HepG2 (cell line): Measurements from ENCODE around the gene XPO5. TPM values are rescaled to one million over a fixed set of nuclear protein-coding genes. Genes with fewer than 3 reads are reported as not detected.
A peak's percentile ranks its signal among the peaks of the same experiment; 100 is the strongest.

Experiments
- BRD4 ChIP-seq: sonication (generic); formaldehyde crosslinking; IDR thresholded peaks from 2 replicates; pipeline ENCODE4 v1.4.0; 2020; ENCODE audit warnings: missing genetic modification reagents
- GLMP ChIP-seq: sonication (generic); formaldehyde crosslinking; IDR thresholded peaks from 2 replicates; pipeline ENCODE4 v1.9.0; 2021; ENCODE audit warnings: missing genetic modification reagents, mild to moderate bottlenecking, borderline replicate concordance
- HIC2 ChIP-seq: sonication (generic); formaldehyde crosslinking; IDR thresholded peaks from 2 replicates; pipeline ENCODE4 v1.9.0; 2022; ENCODE audit warnings: low read depth, missing genetic modification reagents
- IRF2 ChIP-seq: IDR thresholded peaks from 2 replicates; pipeline ENCODE4 v1.6.1; 2018; ENCODE audit warnings: missing genetic modification reagents, missing compliant biosample characterization
- MBNL3 ChIP-seq: fragments of 250-450 bp; sonication (Bioruptor Pico); conservative IDR thresholded peaks from 2 replicates; pipeline ENCODE4 v1.8.0; 2022; ENCODE audit warnings: mild to moderate bottlenecking, inconsistent platforms
- MXD3 ChIP-seq: IDR thresholded peaks from 2 replicates; pipeline ENCODE4 v1.6.1; 2016; ENCODE audit warnings: mild to moderate bottlenecking, missing biosample characterization, missing genetic modification reagents
- NCOA1 ChIP-seq: sonication (generic); formaldehyde crosslinking; IDR thresholded peaks from 2 replicates; pipeline ENCODE4 v1.9.0; 2021; ENCODE audit warnings: missing genetic modification reagents
- SOX5 ChIP-seq: IDR thresholded peaks from 2 replicates; pipeline ENCODE4 v1.6.1; 2016; ENCODE audit warnings: borderline replicate concordance
- ZBTB38 ChIP-seq: sonication (generic); formaldehyde crosslinking; IDR thresholded peaks from 2 replicates; pipeline ENCODE4 v1.5.1; 2020; ENCODE audit warnings: mild to moderate bottlenecking, missing genetic modification reagents
- ZIK1 ChIP-seq: sonication (generic); formaldehyde crosslinking; IDR thresholded peaks from 2 replicates; pipeline ENCODE4 v1.5.0; 2020; ENCODE audit warnings: mild to moderate bottlenecking, low read depth, missing genetic modification reagents, borderline replicate concordance
- polyA plus RNA-seq, 8 experiments: library from polyadenylated mRNA; depleted of rRNA in 3 of 8; stranded (reverse) in 7 of 8; unstranded in 1 of 8; fragments of >200 nt; fragmentation: Illumina TruSeq in 4 of 8; extraction: Trizol in 4 of 8; gene quantifications; 2 replicates each; pipeline versions ENCODE4 v1.2.1 to v1.2.3, GENCODE V29; 2011 to 2016; ENCODE audit warnings: low read depth in 4 of 8, missing spikeins in 1 of 8, mixed read lengths in 1 of 8; ENCODE audit not compliant: insufficient read depth in 1 of 8
- total RNA-seq, 5 experiments: library from RNA; depleted of rRNA; stranded (reverse); fragments of >200 nt; fragmentation: Illumina TruSeq; extraction: Trizol; gene quantifications; 2 replicates each; pipeline ENCODE4 v1.2.3, GENCODE V29; 2016; ENCODE audit warnings: low read depth in 1 of 5
- TF ChIP-seq, protein P1 (sequence below): sonication (generic); formaldehyde crosslinking; IDR thresholded peaks from 2 replicates; pipeline ENCODE4 v1.4.0; 2020; ENCODE audit warnings: missing genetic modification reagents, borderline replicate concordance
- TF ChIP-seq, protein P2 (sequence below): sonication (generic); formaldehyde crosslinking; IDR thresholded peaks from 2 replicates; pipeline ENCODE4 v1.4.0; 2020; ENCODE audit warnings: mild to moderate bottlenecking, missing genetic modification reagents
- TF ChIP-seq, protein P3 (sequence below): sonication (generic); formaldehyde crosslinking; IDR thresholded peaks from 2 replicates; pipeline ENCODE4 v1.4.0; 2020; ENCODE audit warnings: mild to moderate bottlenecking, missing genetic modification reagents
- TF ChIP-seq, protein P4 (sequence below): sonication (generic); formaldehyde crosslinking; IDR thresholded peaks from 2 replicates; pipeline ENCODE4 v1.5.0; 2020; ENCODE audit warnings: mild to moderate bottlenecking, missing genetic modification reagents, borderline replicate concordance
- TF ChIP-seq, protein P5 (sequence below): sonication (generic); formaldehyde crosslinking; IDR thresholded peaks from 2 replicates; pipeline ENCODE4 v1.4.0; 2020; ENCODE audit warnings: missing genetic modification reagents

XPO5 gene
- total and polyA plus RNA-seq, 2 of the 13 experiments (the other 11 are each of a cell fraction or from before 2014, with no cell fraction given): 52.2 to 68.0 TPM

DNA sequence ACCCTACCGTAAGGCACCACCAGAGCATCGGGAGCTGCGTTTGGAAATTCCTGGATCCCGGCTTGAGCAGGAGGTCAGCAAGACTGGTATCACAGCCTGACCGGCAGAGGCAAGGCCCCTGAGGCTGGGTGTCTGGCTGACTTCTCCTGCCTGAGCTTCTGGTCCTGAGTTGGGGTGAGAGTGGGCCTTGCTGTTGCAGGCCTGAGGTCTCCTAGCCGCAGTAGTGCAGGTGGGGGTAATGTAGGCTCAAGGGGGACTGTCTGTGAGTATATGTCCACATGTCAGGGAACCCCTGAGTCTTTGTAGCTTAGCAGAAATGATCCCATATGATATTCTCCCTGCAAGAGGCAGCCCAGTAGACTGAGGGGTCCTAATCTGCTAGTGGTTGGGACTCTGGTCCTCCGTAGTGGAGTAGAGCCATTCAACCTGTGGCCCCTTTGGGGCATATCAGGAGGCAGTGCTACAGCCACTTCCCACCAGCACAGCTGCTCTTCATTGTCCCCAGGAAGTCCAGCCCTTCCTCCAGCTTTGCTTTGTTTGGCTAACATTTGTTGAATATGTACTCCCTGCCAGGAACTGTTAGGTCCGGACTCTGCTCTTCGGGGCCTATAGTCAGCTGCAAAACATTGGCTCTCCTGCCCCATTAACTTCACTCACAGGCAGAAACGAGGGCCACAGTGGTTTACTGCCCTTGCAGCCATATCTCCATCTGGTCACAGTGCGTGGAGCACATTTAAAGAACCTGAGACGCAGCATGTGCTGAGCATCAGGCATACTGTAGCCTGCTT is 76.6 kb downstream of the XPO5 start (continued):
- TF ChIP-seq, protein P1, sequence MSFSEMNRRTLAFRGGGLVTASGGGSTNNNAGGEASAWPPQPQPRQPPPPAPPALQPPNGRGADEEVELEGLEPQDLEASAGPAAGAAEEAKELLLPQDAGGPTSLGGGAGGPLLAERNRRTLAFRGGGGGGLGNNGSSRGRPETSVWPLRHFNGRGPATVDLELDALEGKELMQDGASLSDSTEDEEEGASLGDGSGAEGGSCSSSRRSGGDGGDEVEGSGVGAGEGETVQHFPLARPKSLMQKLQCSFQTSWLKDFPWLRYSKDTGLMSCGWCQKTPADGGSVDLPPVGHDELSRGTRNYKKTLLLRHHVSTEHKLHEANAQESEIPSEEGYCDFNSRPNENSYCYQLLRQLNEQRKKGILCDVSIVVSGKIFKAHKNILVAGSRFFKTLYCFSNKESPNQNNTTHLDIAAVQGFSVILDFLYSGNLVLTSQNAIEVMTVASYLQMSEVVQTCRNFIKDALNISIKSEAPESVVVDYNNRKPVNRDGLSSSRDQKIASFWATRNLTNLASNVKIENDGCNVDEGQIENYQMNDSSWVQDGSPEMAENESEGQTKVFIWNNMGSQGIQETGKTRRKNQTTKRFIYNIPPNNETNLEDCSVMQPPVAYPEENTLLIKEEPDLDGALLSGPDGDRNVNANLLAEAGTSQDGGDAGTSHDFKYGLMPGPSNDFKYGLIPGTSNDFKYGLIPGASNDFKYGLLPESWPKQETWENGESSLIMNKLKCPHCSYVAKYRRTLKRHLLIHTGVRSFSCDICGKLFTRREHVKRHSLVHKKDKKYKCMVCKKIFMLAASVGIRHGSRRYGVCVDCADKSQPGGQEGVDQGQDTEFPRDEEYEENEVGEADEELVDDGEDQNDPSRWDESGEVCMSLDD (CRISPR knock-in tag): no peak
- TF ChIP-seq NCOA1 (no peak), ZBTB38 (CRISPR knock-in tag) (0 out of 2 replicates have a peak, but pooled peaks have one; percentile 23), MXD3 (CRISPR knock-in tag) (no peak), ZIK1 (CRISPR knock-in tag) (no peak), MBNL3 (no peak), BRD4 (no peak), GLMP (CRISPR knock-in tag) (no peak), IRF2 (CRISPR knock-in tag) (no peak), SOX5 (CRISPR knock-in tag) (peak; percentile 71; the same call in 1 of the 2 replicates), HIC2 (CRISPR knock-in tag) (no peak)
- TF ChIP-seq, protein P2, sequence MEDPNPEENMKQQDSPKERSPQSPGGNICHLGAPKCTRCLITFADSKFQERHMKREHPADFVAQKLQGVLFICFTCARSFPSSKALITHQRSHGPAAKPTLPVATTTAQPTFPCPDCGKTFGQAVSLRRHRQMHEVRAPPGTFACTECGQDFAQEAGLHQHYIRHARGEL (CRISPR knock-in tag): no peak
- TF ChIP-seq, protein P3, sequence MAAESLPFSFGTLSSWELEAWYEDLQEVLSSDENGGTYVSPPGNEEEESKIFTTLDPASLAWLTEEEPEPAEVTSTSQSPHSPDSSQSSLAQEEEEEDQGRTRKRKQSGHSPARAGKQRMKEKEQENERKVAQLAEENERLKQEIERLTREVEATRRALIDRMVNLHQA (CRISPR knock-in tag): no peak
- TF ChIP-seq, protein P4, sequence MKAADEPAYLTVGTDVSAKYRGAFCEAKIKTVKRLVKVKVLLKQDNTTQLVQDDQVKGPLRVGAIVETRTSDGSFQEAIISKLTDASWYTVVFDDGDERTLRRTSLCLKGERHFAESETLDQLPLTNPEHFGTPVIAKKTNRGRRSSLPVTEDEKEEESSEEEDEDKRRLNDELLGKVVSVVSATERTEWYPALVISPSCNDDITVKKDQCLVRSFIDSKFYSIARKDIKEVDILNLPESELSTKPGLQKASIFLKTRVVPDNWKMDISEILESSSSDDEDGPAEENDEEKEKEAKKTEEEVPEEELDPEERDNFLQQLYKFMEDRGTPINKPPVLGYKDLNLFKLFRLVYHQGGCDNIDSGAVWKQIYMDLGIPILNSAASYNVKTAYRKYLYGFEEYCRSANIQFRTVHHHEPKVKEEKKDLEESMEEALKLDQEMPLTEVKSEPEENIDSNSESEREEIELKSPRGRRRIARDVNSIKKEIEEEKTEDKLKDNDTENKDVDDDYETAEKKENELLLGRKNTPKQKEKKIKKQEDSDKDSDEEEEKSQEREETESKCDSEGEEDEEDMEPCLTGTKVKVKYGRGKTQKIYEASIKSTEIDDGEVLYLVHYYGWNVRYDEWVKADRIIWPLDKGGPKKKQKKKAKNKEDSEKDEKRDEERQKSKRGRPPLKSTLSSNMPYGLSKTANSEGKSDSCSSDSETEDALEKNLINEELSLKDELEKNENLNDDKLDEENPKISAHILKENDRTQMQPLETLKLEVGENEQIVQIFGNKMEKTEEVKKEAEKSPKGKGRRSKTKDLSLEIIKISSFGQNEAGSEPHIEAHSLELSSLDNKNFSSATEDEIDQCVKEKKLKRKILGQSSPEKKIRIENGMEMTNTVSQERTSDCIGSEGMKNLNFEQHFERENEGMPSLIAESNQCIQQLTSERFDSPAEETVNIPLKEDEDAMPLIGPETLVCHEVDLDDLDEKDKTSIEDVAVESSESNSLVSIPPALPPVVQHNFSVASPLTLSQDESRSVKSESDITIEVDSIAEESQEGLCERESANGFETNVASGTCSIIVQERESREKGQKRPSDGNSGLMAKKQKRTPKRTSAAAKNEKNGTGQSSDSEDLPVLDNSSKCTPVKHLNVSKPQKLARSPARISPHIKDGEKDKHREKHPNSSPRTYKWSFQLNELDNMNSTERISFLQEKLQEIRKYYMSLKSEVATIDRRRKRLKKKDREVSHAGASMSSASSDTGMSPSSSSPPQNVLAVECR: peak; percentile 39; the same call in 1 of the 2 replicates
- TF ChIP-seq, protein P5, sequence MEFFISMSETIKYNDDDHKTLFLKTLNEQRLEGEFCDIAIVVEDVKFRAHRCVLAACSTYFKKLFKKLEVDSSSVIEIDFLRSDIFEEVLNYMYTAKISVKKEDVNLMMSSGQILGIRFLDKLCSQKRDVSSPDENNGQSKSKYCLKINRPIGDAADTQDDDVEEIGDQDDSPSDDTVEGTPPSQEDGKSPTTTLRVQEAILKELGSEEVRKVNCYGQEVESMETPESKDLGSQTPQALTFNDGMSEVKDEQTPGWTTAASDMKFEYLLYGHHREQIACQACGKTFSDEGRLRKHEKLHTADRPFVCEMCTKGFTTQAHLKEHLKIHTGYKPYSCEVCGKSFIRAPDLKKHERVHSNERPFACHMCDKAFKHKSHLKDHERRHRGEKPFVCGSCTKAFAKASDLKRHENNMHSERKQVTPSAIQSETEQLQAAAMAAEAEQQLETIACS (CRISPR knock-in tag): no peak
